H1 (cell line): ENCODE results near the gene TBC1D22B. TPM values are rescaled to one million over a fixed set of nuclear protein-coding genes. Genes with fewer than 3 reads are reported as not detected.

Experiments used
- EGR1 ChIP-seq: IDR thresholded peaks from 2 replicates; pipeline ENCODE4 v1.6.1; 2011; ENCODE audit warnings: low read depth, low read length, borderline replicate concordance
- HDAC2 ChIP-seq, 2 experiments: fragments of 300-600 bp in 1 of 2; sonication (generic) in 1 of 2; IDR thresholded peaks; 2 replicates each; pipeline ENCODE4 v1.6.1; 2011 to 2012; ENCODE audit warnings: low read depth in 2 of 2, low read length in 2 of 2, mild to moderate bottlenecking in 2 of 2, moderate library complexity in 2 of 2, borderline replicate concordance in 1 of 2, inconsistent platforms in 1 of 2
- KDM4A ChIP-seq: IDR thresholded peaks from one replicate; pipeline ENCODE4 v1.7.1; 2012; ENCODE audit warnings: low read depth, mild to moderate bottlenecking, moderate library complexity, low read length, inconsistent platforms; ENCODE audit not compliant: severe bottlenecking
- SP1 ChIP-seq: IDR thresholded peaks from 2 replicates; pipeline ENCODE4 v1.6.1; 2011; ENCODE audit warnings: low read depth, low read length
- TCF12 ChIP-seq: IDR thresholded peaks from 2 replicates; pipeline ENCODE4 v1.6.1; 2011; ENCODE audit warnings: low read depth, mild to moderate bottlenecking, low read length
- polyA plus RNA-seq, 7 experiments: library from polyadenylated mRNA; depleted of rRNA in 3 of 7; stranded (reverse) in 5 of 7; unstranded in 2 of 7; fragments of >200 nt in 5 of 7; fragments of 200-250 nt in 2 of 7; gene quantifications; 1 replicate in 5 of 7; 2 replicates in 1 of 7; 4 replicates in 1 of 7; pipeline versions ENCODE4 v1.2.1 to v1.2.3, GENCODE V29; 2011 to 2013; ENCODE audit warnings: missing spikeins in 2 of 7, mixed read lengths in 2 of 7
- total RNA-seq: library from RNA; stranded (reverse); fragmentation: NEBNext Ultra II Directional; extraction: Animal tissue kit (Norgen Biotek cat#: 25700); gene quantifications from 2 replicates; pipeline ENCODE4 v1.2.1, GENCODE V29; 2021
- TF ChIP-seq, protein P1 (sequence below): IDR thresholded peaks from 2 replicates; pipeline ENCODE4 v1.6.1; 2012; ENCODE audit warnings: inconsistent platforms

TBC1D22B gene
- total and polyA plus RNA-seq, 2 of the 8 experiments (the other 6 are each of a cell fraction or from before 2014, with no cell fraction given), result 10.1 to 17.4 TPM

DNA sequence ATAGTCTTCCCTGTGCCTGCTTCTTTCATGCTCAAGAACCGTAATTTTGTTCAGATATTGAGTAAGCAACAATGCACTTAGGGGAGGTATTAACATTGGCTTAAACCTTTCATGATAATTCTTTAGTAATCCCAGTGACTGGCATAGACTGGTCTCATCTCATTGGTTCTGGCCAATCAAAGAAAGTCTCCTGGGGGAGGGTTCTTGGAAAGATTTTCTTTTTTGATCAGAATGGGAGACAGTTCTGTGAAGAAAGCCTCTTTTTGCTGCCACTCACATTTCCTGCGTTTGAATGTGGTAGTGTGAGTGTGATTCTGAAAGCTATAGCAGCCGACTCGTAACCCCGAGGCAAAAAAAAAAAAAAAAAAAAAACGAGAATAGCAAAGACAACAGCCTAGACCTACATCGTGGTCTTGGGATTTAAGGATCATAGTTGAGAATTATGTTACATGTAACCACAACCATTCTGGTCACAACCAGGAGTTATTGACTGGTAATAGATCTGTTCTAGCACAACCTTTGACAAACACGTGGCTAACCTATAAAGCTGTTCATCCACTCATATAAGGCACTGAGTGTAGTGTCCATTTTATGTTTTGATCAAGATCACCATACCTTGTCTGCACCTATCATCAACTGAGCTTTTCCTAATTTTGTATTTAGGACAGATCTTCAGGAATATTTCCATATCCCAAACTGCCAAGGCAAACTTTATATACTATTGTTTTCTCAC lies 15.4 kb downstream of the TBC1D22B start (continued):
- TF ChIP-seq KDM4A (no peak), TCF12 (no peak), HDAC2 (IDR thresholded peaks at IDR 0.05; ENCODE audit: borderline replicate concordance in 1 of 2, low read depth in 2 of 2, low read length in 2 of 2) (no peak), EGR1 (no peak), SP1 (no peak)
- TF ChIP-seq, protein P1, sequence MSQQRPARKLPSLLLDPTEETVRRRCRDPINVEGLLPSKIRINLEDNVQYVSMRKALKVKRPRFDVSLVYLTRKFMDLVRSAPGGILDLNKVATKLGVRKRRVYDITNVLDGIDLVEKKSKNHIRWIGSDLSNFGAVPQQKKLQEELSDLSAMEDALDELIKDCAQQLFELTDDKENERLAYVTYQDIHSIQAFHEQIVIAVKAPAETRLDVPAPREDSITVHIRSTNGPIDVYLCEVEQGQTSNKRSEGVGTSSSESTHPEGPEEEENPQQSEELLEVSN, result no peak
